HG03457 (cell line): ENCODE results near the gene CHMP6.

ENCODE experiments used
- ATAC-seq: cut with Tn5 transposase; IDR thresholded peaks from one replicate; pipeline ENCODE4 v1.9.1; 2021; ENCODE audit warnings: moderate number of reproducible peaks; ENCODE audit not compliant: unreplicated experiment

CHMP6 gene

DNA sequence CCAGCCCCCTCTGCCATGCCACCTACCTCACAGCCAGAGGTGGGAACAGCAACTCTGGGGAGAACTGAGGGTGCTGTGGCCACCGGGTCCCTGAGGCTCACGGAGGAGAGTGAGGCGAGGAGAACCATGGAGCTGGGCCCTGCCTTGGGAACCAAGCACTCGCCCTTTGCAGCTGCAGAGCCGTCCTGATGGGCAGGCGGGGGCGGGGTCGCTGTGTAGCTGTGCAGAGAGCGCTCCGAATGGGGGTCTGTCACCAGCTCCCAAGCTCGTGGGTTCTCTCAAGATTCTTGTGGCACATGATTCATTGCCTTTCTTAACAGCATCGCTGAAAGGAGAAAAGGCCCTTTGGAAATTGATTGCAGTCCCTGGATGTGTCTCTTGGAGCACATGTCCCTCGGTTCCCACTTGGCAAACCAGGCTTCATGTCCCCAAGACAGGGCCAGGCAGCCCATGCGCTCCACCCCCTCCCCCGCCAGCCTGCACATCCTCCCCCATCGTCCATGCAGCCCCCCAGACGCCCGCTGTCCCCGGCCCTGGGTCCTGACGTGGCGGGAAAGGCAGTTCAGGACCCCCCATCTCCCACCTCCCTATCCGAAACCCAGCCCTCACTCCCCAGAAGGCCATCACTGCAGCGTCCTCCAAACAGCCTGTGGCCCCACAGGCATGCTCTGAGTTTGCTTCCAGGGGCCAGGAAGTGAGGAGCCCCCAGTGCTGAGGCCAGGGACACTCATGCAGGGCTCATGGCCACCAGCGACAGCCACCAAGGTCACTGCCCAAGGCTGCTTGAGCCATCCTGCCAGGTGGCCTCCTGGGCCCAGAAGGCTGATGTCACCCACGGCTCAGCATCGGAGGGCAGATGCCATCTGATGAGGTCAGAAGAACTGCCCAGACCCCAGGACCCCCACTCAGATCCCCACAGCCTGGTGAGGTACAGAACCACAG lies 20.6 kb upstream of the CHMP6 start:
- no peak for ATAC-seq

DNA sequence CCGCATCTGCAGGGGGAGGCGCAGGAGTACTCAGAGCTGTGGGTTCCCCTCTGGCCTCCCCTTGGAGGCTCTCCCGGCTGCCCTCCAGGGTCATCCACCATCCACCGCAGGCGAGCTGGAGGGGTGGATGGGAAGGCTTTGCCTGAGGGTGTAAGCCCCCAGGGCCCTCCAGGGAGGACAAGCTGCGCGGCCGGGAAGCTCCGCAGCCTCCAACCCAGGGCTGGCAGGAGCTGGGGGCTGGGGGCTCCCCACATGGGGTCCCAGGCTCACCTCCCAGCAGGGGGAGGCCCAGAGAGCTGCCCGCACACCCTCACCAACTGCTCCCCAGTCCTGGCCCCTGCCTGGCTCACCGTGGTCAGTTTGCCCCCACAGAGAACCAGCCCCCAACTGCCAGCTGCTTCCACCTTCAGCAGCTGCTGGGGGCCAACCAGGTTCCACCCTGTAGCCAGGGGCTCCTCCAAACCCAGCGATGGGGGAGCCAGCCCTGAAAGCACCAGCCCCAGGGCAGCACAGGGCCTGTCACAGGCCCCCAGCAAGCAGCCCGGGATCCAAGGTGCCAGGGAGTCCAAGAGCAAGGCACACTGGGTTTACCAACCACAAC lies 19.8 kb upstream of the CHMP6 start:
- no peak for ATAC-seq

DNA sequence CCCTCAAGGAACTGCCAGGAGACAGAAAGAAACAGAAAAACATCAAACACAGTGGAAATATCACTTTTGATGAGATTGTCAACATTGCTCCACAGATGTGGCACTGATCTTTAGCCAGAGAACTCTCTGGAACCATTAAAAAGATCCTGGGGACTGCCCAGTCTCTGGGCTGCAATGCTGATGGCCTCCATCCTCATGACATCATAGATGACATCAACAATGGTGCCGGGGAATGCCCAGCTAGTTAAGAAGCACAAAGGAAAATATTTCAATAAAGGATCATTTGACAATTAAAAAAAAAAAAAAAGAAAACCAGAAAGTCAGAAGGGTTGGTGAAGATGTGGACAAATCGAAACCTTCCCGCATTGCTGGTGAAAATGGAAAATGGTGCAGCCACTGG lies 14.9 kb upstream of the CHMP6 start:
- ATAC-seq = no peak

DNA sequence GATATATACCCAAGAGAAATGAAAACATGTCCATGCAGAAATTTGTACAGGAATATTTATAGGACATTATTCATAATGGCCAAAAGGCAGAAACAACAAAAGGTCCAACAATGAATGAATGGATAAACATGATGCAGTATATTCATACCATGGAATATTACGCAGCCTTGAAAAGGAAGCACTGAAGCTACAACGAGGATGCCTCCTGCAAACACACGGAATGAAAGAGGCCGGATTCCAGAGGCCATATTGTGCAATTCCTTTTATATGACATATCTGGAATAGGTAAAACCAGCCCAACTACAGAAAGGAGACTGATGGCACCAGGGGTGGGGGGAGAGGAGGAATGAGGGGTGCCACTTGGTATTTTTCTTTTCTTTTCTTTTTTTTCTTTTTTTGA lies 14.5 kb upstream of the CHMP6 start:
- ATAC-seq = no peak

DNA sequence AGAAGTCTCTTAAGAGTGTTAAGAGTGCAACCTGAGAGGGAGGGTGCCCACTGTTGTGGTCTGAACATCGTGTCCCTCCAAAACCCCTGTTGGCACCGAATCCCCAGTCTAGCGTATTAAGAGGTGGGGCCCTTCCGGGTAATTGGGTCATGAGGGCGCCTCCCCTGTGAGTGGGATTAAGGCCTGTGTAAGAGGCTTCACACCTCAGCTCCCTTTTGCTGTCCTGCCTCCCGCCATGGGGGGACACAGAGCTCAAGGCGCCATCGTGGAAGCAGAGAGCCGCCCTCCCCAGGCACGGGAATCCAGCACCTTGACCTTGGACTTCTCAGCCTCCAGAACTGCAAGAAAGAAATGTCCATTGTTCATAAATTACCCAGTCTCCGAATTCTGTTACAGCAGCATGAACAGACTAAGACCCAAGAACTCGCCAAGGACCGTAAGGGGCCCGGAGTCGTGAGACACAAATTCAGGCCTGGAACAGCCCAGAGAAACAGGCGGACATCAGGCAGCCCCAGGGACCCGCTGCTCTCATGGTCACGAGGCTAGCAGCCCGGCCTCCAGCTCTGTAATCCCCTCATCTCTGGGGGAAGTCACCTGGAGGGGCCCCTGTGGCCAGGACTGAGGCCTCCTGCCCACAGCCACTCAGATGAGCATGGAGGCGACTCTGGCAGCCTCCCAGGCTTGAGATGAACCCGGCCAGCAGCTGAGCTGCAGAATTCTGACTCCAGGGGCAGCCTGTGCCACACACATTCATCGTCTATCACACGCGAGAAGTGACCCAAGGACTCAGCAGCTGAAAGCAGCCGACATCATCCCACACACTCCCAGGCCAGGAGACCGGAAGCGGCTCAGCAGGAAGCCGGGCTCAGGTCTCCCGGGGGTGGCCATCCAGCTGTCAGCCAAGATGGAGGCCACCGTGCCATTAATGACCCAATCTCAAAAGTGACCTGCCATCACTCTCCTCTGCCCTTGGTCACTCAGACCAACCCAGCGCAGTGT lies 12.8 kb upstream of the CHMP6 start:
- ATAC-seq = no peak

DNA sequence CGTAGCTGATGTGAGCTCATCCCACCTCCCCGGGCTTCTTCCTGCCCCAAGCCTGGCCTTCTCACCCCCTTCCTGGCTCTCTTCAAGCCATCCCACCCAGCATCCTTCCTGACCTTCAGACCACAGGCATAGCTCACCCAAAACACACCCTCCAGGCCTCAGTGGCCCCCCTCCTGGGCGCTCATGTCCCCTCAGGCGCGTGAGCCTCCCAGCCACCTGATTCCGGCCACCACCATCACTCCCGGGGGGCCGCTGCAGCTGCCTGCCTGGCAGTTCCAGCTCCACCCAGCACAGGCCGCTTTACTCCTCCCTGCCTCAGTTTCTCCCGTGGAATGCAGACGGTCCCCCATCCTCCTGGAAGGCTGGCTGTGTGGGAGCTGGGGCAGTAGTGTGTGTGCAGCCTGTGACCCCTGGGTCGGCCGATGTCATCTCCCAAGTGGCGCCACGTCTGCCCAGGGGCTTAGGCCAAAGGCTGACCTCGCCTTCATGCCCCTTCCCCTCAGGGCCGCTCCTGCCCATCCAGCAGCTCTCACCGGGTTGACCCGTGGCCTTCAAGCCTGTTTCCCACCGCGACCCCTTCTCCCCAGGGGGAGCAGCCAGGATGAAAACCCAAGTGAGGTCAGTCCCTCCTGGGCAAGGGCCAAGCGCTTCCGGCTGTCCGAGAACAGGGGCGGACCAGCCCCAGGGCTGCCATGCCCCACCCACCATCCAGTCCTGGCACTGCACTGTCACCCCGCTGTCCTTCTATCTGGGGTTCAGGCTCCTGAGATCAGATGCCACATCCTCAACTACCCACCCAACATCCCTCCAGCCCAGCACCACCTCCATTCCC lies 11.9 kb upstream of the CHMP6 start:
- ATAC-seq = no peak

DNA sequence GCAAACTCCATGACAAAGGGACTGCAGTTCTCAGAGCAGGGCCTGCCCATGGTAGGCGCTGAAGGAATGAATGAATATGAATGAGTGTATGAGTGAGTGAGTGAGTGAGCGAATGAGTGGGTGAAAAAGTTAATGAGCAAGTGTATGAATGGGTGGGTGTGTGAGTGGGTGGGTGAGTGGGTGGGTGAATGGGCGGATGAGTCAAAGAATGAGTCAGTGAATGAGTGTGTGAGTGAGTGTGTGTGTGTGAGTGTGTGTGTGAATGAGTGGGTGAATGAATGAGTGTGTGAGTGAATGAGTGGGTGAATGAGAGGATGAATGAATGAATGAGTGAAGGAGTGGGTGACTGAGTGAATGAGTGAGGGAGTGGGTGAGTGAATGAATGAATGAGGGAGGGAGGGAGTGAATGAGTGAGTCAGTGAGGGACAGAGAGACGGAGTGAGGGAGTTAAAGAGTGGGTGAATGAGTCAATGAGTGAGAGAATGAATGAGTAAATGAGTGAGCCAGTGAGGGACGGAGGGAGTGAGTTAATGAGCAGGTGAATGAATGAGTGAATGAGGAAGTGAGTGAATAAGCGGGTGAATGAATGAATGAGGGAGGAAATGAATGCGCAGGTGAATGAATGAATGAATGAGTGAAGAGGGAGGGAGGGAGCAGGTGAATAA lies 11.1 kb upstream of the CHMP6 start:
- ATAC-seq = no peak

DNA sequence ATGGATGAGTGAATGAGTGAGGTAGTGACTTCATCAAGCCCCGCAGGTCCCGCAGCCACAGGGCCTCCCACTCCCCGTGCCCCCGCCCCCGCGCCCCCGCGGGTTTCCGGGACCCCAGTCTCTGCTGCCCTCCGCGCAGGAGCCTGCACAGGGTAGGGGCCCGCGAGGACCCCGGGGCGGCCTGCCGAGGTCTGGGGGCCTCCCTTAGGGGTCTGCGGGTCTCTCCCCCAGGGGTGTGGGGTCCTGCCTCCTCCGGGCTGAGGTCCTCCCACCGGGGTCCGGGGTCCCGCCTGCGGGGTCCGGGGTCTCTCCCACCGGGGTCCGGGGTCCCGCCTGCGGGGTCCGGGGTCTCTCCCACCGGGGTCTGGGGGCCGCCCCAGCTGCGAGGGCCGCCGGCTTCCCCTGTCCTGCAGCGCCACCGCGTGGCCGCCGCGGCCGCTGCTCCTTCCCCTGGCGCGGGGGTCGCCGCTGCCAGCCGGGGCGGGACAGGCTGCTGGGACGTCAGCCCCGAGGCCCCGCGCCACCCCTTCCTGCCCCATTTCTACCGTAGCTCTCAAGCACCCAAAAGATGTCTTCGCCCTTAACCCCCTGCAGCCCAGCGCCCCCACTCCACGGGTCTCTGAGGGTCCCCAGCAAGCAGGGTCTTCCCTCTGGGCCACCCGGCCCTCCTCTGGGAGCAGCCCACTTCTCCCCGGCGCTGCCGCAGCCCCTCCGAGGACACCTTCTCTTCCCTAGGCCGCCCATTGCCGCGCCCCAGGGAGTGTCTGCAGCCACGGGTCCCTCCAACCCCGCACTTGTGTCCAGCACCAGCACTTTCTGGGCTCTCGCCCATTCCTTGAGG lies 10.4 kb upstream of the CHMP6 start:
- no peak for ATAC-seq

DNA sequence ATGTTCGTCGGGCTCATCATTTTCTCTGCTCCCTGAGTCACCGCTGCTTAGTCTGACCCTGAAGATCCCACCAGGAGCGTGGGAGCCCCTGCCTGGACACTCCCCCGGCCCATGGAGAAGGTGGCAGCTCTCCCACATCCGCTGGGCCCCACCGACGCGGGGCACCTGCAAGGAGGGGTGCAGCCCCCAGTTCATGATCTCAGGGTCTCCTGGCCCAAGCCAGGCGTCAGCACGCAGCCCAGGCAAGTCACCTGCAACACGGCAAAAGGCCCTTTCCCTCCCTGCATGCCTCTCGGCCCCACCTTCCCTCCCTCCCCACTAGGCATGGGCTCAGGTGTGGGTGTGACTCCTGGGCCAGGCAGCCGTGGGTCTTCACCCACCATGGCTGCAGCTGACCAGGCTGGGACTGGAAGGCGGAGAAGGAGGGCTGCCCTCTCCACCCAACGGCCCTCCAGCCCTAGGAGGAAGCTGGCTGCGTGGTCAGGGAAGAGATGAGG lies 9.7 kb upstream of the CHMP6 start:
- ATAC-seq = no peak

DNA sequence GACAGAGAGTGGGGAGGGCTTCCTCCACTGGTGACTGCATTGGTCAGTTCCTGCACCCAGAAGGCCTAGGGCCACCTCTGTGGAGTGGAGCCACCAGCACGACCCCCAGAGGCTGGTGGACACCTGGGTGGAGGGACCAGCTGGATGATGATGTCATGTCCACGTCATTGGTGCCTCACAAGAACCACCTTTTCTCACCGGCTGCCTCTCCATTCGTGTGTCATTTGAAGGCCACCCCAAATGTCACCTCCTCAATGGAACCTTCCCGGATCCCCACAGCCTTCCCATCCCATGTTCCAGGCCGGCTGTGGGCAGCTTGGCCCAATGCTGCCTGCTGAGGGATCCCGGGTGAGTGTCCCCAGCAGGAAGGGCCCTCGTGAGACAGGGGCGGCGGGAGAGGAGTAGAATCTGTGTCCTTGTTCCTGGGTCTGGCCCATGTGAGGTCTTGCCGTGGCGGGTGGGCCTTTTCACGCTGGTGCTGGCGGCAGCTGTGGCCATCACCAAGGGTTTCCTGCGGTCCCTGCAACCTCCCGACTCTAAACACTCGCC lies 9.1 kb upstream of the CHMP6 start:
- ATAC-seq = no peak

DNA sequence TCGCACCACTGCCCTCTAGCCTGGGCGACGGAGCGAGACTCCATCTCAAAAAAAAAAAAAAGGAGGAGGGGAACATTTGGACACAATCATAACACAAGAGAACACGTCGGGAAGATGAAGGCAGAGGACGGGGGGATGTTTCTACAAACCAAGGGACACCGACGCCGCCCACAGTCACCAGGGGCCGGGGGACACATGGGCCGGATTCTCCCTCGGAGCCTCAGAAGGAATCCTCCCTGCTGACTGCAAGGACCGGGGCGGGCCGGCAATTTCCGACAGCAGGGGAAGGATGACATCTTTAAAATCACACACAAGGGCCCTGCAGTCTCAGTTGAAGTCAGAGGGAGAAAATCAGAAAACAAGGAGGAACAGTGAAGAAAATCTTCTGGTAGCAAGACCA lies 8.1 kb upstream of the CHMP6 start:
- ATAC-seq = no peak

DNA sequence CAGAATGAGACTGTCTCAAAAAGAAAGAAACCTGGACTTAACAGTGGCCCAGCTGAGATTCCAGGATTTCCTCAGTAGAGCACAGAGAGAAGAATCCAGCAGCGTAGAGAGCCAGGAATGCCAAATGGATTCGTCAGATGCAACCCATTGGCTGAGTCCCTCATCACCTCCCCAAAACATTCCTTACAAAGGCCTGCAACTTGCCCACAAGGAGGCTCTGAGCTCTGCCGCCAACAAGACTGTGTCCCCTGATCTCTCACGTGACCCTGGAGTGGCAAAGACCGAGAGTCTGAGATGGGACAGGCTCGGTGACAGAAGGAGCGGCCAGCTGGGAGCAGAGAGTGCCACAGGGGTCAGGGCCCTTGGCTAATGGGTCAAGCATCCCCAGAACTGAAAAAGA lies 6.9 kb upstream of the CHMP6 start:
- no peak for ATAC-seq

DNA sequence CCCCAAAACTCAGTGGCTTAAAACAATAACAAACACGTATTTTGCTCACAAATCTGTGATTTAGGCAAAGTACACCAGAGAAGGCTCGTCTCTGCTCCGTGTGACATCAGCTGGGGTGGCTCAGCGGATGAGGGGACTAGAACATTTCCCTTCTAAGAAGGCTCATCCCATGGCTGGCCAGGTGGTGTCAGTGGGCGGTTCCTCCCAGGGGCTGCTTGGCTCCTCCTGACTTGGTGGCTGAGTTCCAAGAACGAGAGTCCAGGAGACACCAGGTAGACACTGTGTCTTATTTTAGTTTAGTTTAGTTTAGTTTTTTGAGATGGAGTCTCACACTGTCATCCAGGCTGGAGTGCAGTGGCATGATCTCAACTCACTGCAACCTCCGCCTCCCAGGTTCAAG lies 5.6 kb upstream of the CHMP6 start:
- no peak for ATAC-seq

DNA sequence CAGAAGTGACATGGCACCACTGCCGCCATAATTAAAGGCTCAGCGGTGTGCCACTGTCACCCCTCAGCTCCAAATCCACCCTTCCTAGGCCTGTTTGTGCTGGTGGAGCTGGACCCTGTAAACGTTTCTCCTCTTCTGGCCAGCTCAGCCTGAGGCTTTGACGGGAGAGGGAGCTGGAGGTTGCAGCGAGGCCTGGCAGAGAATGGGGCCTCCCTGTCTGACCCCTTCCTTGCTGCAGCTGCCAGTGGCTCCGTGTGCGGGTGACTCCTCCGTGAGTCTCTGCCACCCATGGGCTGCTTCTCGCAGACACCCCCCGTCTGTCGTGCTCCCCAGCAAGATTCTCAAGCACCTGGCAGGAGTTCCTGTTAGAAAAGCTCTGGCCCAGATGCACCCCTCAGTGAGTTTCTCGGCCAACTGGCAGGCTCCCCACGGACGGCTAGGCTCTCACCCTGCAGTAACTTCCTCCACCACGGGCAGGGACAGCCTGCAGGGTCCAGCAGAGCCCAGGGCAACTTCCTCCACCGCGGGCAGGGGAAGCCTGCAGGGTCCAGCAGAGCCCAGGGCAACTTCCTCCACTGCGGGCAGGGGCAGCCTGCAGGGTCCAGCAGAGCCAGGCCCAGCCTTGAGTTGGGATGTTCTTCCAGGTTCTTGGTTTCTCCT lies 4.7 kb upstream of the CHMP6 start:
- ATAC-seq = no peak

DNA sequence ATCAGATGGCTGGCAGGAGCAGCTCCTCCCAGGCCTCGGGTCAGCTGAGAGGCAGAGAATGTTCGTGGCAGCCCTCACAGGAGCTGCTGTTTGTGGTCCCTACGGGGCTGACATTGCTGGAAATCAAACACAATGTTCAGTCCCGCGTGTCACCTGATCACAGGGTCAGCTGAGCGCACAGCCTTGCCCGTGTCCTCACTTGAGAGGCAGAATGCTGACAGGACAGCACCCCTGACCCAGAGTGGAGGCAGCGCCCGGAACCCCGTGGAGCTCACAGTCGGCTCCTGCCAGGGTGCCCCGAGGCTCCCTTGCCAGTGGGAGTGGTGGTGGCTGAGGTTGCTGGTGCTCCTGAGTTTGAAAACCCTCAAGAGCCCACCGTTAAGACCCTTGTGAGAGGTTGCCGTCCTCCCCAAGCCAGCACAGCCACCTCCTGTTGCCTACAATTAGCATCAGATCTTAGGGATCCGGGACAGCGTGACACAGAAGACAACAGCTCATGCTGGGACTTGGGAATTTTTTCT lies 3.6 kb upstream of the CHMP6 start:
- no peak for ATAC-seq

DNA sequence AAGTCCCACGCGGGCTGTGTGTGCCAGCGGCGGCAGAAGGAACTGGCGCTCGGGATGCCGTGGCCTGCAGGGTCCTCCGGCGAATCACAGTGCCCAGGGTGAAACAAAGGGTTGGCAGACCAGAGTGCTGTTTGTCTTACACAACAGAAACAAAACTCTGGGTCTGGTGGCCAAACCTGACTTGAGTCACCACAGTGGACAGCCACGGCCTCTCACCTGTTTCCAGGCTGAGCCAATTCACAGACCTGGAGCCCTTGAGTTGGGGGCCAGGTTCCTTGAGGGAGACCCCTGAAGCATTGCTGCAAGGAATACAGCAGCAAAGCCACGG lies 2.1 kb upstream of the CHMP6 start:
- ATAC-seq = no peak

DNA sequence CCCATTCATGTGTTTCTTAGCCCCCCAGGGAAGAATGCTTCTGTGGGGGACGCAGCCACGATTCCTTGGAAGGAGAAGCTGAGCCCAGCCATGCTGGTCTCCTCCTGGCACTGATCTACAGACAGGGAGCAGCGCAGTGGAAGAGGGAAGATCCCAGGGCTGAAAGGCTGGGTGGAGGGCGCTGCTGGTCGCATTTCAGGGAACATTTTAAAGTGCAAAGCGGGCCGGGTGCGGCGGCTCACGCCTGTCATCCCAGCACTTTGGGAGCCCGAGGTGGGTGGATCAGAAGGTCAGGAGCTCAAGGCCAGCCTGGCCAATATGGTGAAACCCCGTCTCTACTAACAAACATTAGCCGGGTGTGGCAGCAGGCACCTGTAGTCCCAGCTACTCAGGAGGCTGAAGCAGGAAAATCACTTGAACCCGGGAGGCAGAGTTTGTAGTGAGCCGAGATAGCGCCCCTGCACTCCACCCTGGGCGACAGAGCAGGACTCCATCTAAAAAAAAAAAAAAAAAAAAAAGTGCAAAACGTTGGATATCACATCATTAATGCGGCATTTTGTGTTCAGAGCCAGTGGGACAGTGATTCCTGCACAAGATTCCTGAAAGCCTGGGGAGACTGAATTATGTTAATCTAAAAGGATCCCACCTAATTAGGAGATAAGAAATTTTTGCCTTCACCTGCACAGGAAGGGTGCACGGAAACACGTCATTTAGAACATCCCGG lies 558 bp upstream of the CHMP6 start:
- ATAC-seq = no peak
